ENCODE data around the gene MRGPRD. TPM values are rescaled to one million over a fixed set of nuclear protein-coding genes. Genes with fewer than 3 reads are reported as not detected.

Gene MRGPRD
- total RNA-seq, 2 experiments from 2014 or later = not detected

DNA sequence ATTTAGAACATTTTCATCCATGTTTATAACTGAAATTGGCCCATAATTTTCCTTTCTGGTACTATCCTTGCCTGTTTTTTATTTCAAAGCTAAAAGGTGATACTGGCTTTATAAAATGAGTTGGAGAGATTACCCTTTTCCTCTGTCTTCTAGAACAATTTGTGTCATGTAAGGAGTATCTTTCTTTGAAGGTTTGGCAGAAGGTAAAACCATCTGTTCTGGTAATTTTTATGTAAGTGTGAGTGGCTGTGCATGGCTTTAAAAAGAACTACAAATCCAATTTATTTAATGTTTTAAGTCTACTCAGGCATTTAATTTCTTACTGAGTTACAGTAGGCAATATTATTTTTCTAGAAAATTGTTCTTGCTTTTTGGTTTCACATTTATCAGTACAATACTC lies 7.7 kb upstream of the MRGPRD start:
- POLR2A ChIA-PET = interaction anchor here (0.7 kb wide), 1 partner anchor 10 kb away, joined by 3 read pairs; no protein-coding TSS in a partner anchor
- Histone ChIP-seq H3K27ac (ENCODE audit: low read depth, low read length, poor library complexity, severe bottlenecking) (no peak overlapping the region), H3K9me3 (ENCODE audit: low read length) (no peaks in the 10 kb centered on the region), H3K4me1 (ENCODE audit: insufficient read depth, low read length, poor library complexity, severe bottlenecking) (no peaks in the 10 kb centered on the region), H3K4me2 (ENCODE audit: low read length) (no peak overlapping the region), H3K4me3 (ENCODE audit: low read depth, low read length, poor library complexity, severe bottlenecking) (no peak overlapping the region), H3K36me3 (ENCODE audit: insufficient read depth, low read length) (no peaks in the 10 kb centered on the region), H4K20me1 (ENCODE audit: insufficient read depth, low read length) (no peaks in the 10 kb centered on the region), H2AFZ (ENCODE audit: low read length) (no peak overlapping the region), H3K9me2 (ENCODE audit: insufficient read depth, low read length) (no peaks in the 10 kb centered on the region), H3K79me2 (ENCODE audit: insufficient read depth, low read depth, low read length) (no peaks in the 10 kb centered on the region)
- intact Hi-C loops (cut with micrococcal nuclease; ENCODE audit: unreplicated experiment) = no loop called here
- TF ChIP-seq EZH2phosphoT487 (IDR thresholded peaks at IDR 0.05; ENCODE audit: borderline replicate concordance, low read depth, low read length) = no peak
- TF ChIP-seq, protein P1, sequence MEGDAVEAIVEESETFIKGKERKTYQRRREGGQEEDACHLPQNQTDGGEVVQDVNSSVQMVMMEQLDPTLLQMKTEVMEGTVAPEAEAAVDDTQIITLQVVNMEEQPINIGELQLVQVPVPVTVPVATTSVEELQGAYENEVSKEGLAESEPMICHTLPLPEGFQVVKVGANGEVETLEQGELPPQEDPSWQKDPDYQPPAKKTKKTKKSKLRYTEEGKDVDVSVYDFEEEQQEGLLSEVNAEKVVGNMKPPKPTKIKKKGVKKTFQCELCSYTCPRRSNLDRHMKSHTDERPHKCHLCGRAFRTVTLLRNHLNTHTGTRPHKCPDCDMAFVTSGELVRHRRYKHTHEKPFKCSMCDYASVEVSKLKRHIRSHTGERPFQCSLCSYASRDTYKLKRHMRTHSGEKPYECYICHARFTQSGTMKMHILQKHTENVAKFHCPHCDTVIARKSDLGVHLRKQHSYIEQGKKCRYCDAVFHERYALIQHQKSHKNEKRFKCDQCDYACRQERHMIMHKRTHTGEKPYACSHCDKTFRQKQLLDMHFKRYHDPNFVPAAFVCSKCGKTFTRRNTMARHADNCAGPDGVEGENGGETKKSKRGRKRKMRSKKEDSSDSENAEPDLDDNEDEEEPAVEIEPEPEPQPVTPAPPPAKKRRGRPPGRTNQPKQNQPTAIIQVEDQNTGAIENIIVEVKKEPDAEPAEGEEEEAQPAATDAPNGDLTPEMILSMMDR (conservative IDR thresholded peaks at IDR 0.05; ENCODE audit: low read length) = no peak
- no TSS peak for BruUV-seq (replicated peaks)
- CTCF ChIA-PET (ENCODE audit: unreplicated experiment) = no interaction called here
- no peak for DNase-seq (ENCODE audit: low spot score)

DNA sequence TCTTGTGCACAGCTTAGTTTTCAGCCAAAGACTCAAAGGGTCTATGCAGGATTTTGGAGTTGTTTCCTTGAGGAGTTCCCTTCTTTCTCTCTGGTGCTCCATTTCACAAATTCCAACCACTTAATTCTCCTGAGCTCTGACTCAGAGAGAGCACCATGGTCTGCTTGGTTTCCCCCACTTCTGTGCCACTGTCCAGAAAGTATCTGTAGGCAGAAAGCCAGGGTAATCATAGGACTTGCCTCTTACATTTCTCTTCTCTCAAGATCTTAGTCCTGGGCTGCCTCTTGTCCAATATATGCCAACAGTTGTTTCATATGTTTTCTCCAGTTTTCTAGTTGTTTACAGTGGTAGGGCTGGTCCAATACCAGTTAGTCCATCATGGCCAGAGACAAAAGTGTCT lies 6.4 kb upstream of the MRGPRD start:
- no peak overlapping the region for H3K4me2 ChIP-seq (ENCODE audit: low read length)
- H3K9me3 ChIP-seq (ENCODE audit: low read length) = no peaks in the 10 kb centered on the region
- H2AFZ ChIP-seq (ENCODE audit: low read length) = no peak overlapping the region
- no peak overlapping the region for H3K4me3 ChIP-seq (ENCODE audit: low read depth, low read length, poor library complexity, severe bottlenecking)
- ChIA-PET CTCF (ENCODE audit: unreplicated experiment) (no interaction called here), POLR2A (no interaction called here)
- TF ChIP-seq, protein P1 (conservative IDR thresholded peaks at IDR 0.05; ENCODE audit: low read length) = no peak
- no peak for TF ChIP-seq EZH2phosphoT487 (IDR thresholded peaks at IDR 0.05; ENCODE audit: borderline replicate concordance, low read depth, low read length)
- no peaks in the 10 kb centered on the region for H4K20me1 ChIP-seq (ENCODE audit: insufficient read depth, low read length)
- H3K36me3 ChIP-seq (ENCODE audit: insufficient read depth, low read length) = no peaks in the 10 kb centered on the region
- H3K4me1 ChIP-seq (ENCODE audit: insufficient read depth, low read length, poor library complexity, severe bottlenecking) = no peaks in the 10 kb centered on the region
- no peak for DNase-seq (ENCODE audit: low spot score)
- no TSS peak for BruUV-seq (replicated peaks)
- no peaks in the 10 kb centered on the region for H3K9me2 ChIP-seq (ENCODE audit: insufficient read depth, low read length)
- intact Hi-C loops (cut with micrococcal nuclease; ENCODE audit: unreplicated experiment) = no loop called here
- H3K79me2 ChIP-seq (ENCODE audit: insufficient read depth, low read depth, low read length) = no peaks in the 10 kb centered on the region
- H3K27ac ChIP-seq (ENCODE audit: low read depth, low read length, poor library complexity, severe bottlenecking) = no peak overlapping the region

DNA sequence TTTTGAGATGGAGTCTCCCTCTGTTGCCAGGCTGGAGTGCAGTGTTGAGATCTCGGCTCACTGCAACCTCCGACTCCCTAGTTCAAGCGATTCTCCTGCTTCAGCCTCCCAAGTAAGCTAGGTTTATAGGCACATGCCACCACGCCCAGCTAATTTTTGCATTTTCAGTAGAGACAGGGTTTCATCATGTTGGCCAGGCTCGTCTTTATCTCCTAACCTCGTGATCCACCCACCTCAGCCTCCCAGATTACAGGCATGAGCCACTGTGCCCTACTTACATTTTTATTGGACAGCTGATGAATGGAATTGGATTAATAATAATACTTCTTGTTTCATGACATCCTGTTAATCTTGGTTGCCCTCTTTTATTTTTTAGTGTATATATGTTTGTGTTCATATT lies 3.0 kb upstream of the MRGPRD start:
- Histone ChIP-seq H2AFZ (ENCODE audit: low read length) (no peak overlapping the region), H3K4me3 (ENCODE audit: low read depth, low read length, poor library complexity, severe bottlenecking) (no peak overlapping the region), H3K9me2 (ENCODE audit: insufficient read depth, low read length) (no peaks in the 10 kb centered on the region), H3K4me1 (ENCODE audit: insufficient read depth, low read length, poor library complexity, severe bottlenecking) (peaks cover under 1% of the 10 kb centered on the region), H3K27ac (ENCODE audit: low read depth, low read length, poor library complexity, severe bottlenecking) (no peak overlapping the region), H3K36me3 (ENCODE audit: insufficient read depth, low read length) (no peaks in the 10 kb centered on the region), H3K79me2 (ENCODE audit: insufficient read depth, low read depth, low read length) (no peaks in the 10 kb centered on the region), H4K20me1 (ENCODE audit: insufficient read depth, low read length) (no peaks in the 10 kb centered on the region), H3K9me3 (ENCODE audit: low read length) (no peaks in the 10 kb centered on the region), H3K4me2 (ENCODE audit: low read length) (no peak overlapping the region)
- TF ChIP-seq, protein P1 (conservative IDR thresholded peaks at IDR 0.05; ENCODE audit: low read length) = no peak
- TF ChIP-seq EZH2phosphoT487 (IDR thresholded peaks at IDR 0.05; ENCODE audit: borderline replicate concordance, low read depth, low read length) = no peak
- ChIA-PET CTCF (ENCODE audit: unreplicated experiment) (no interaction called here), POLR2A (interaction anchor here (0.6 to 0.7 kb wide), 2 partner anchors 204 to 380 kb away, joined by 3 to 4 read pairs; no protein-coding TSS in a partner anchor)
- DNase-seq (ENCODE audit: low spot score) = no peak
- intact Hi-C loops (cut with micrococcal nuclease; ENCODE audit: unreplicated experiment) = no loop called here
- no TSS peak for BruUV-seq (replicated peaks)
